Osteocyte (in vitro differentiated cells): ENCODE measurements around the gene PICK1. TPM values are rescaled to one million over a fixed set of nuclear protein-coding genes. Genes with fewer than 3 reads are reported as not detected.

ENCODE experiments used
- DNase-seq: peaks from one replicate; pipeline ENCODE4 v3.0.0; 2021; ENCODE audit warnings: mixed read lengths; ENCODE audit not compliant: unreplicated experiment; ENCODE audit errors: extremely low spot score
- H3K27ac Mint-ChIP-seq: one replicate; pipeline ENCODE4 v1.8.0; 2021; ENCODE audit warnings: mild to moderate bottlenecking, mixed read lengths; ENCODE audit not compliant: unreplicated experiment
- H3K27me3 Mint-ChIP-seq: one replicate; pipeline ENCODE4 v1.8.0; 2021; ENCODE audit warnings: mixed read lengths; ENCODE audit not compliant: unreplicated experiment
- H3K36me3 Mint-ChIP-seq: one replicate; pipeline ENCODE4 v1.8.0; 2021; ENCODE audit warnings: mixed read lengths; ENCODE audit not compliant: unreplicated experiment
- H3K4me1 Mint-ChIP-seq: one replicate; pipeline ENCODE4 v1.8.0; 2021; ENCODE audit warnings: mixed read lengths; ENCODE audit not compliant: unreplicated experiment
- H3K4me3 Mint-ChIP-seq: one replicate; pipeline ENCODE4 v1.8.0; 2021; ENCODE audit warnings: mild to moderate bottlenecking, moderate library complexity, mixed read lengths; ENCODE audit not compliant: unreplicated experiment
- H3K9me3 Mint-ChIP-seq: one replicate; pipeline ENCODE4 v1.8.0; 2021; ENCODE audit warnings: mixed read lengths; ENCODE audit not compliant: unreplicated experiment
- total RNA-seq: library from RNA; stranded (reverse); gene quantifications from 2 replicates; pipeline ENCODE4 v1.2.1, GENCODE V29; 2021
- TF ChIP-seq, protein P1 (sequence below): fragments of 200-600 bp; sonication (generic); IDR thresholded peaks from 2 replicates; pipeline ENCODE4 v1.5.0; 2021; ENCODE audit warnings: antibody characterized with exemption, mild to moderate bottlenecking, moderate library complexity

PICK1 gene
- total RNA-seq, 1 donor from 2014 or later = 27.9 TPM

DNA sequence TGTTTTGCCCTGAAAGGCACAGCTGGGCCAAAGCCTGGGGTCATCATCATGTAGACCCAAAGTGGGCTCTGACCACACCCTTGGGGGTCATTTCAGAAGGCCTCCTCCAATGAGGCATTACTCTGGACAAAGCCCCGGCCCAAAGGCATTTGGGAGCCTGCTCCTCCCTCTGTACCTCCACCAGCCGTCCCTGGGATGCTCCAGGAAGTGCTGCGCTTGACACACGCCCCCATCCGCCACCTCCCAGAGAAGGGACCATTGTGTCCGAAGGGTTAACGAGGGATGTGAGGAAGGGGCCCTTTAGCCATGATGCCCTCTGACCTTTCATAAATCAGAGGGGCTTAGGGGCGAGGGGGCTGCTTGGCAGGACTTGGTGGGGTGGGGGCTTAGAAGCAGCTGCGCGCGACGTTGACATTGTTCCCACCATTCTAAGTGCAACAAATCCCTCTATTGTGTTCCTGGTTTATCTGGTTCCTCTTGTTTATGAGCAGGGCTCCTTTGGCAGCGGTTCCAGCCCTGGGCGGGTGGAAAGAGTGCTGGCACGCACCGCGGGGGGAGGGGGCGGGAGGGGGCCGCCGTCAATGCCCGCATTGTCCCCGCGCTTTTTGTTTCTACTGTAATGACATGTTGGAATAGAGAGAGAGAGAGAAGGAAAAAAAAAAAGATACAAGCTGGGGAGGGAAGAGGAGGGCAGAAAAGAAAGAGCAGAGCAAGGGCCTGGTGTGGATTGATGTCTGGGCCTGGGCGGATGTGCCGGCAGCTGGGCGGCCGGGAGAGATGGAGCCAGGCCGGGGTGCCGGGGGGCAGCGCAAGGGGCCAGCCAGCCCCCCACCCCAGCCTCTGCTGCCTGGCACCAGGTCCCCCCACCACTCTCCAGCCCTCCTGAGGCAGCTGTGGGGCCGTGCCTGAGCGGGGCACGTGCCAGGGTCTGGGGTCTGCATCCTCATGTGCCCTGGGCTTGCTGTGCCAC, 40.7 kb upstream of the PICK1 start:
- H3K27ac Mint-ChIP-seq = no peak overlapping the region

DNA sequence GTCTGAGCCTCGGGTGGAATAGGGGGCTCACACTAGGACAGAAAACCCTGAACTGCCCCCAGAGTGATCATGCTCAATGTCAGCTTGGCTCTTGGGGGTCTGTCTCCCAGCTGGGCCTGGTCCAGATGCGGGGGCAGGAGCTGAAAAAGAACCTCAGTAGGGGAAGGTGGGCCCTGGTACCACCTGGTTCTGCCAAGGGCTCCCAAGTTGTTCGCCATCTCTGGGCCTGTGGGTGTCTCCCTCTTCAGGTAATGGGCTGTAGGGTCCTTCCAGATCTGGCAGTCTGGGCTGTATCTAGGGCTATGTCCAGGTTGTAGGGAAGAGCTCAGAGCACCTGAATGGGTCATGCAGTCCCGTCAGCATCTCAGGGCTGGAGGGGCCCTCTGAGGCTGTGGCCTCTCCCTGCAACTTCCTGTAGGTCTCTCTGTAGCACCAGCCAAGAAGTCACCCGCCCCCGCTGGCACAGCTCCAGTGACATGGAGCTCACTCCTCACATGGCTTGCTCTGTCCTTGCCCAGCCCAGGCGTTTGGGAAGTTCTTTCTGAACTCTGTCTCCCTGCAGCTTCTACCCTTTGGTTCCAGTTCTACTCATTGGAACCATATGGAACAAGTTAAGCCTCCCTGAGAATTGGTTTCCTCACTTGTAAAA, 39.8 kb upstream of the PICK1 start:
- no peak overlapping the region for H3K4me3 Mint-ChIP-seq
- TF ChIP-seq, protein P1, sequence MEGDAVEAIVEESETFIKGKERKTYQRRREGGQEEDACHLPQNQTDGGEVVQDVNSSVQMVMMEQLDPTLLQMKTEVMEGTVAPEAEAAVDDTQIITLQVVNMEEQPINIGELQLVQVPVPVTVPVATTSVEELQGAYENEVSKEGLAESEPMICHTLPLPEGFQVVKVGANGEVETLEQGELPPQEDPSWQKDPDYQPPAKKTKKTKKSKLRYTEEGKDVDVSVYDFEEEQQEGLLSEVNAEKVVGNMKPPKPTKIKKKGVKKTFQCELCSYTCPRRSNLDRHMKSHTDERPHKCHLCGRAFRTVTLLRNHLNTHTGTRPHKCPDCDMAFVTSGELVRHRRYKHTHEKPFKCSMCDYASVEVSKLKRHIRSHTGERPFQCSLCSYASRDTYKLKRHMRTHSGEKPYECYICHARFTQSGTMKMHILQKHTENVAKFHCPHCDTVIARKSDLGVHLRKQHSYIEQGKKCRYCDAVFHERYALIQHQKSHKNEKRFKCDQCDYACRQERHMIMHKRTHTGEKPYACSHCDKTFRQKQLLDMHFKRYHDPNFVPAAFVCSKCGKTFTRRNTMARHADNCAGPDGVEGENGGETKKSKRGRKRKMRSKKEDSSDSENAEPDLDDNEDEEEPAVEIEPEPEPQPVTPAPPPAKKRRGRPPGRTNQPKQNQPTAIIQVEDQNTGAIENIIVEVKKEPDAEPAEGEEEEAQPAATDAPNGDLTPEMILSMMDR = no peak
- no peak overlapping the region for H3K27ac Mint-ChIP-seq
- no peak for DNase-seq
- no peaks in the 10 kb centered on the region for H3K27me3 Mint-ChIP-seq
- peaks cover 3% of the 10 kb centered on the region for H3K4me1 Mint-ChIP-seq
- no peaks in the 10 kb centered on the region for H3K36me3 Mint-ChIP-seq
- H3K9me3 Mint-ChIP-seq = no peaks in the 10 kb centered on the region

More for the DNA sequence above, 40.7 kb upstream of the PICK1 start:
- no peaks in the 10 kb centered on the region for H3K27me3 Mint-ChIP-seq
- no peaks in the 10 kb centered on the region for H3K36me3 Mint-ChIP-seq
- H3K4me3 Mint-ChIP-seq = no peak overlapping the region
- TF ChIP-seq, protein P1 = no peak
- no peaks in the 10 kb centered on the region for H3K9me3 Mint-ChIP-seq
- peaks cover 3% of the 10 kb centered on the region for H3K4me1 Mint-ChIP-seq
- no peak for DNase-seq

- Mint-ChIP-seq H3K4me1 (peaks cover 3% of the 10 kb centered on the region), H3K4me3 (no peak overlapping the region), H3K27ac (no peak overlapping the region), H3K9me3 (no peaks in the 10 kb centered on the region), H3K27me3 (no peaks in the 10 kb centered on the region), H3K36me3 (no peaks in the 10 kb centered on the region)
- no peak for DNase-seq
- TF ChIP-seq, protein P1 = no peak
Measured at GRCh38 chr22:38017939-38018885, 39.0 kb upstream of the PICK1 start.

DNA sequence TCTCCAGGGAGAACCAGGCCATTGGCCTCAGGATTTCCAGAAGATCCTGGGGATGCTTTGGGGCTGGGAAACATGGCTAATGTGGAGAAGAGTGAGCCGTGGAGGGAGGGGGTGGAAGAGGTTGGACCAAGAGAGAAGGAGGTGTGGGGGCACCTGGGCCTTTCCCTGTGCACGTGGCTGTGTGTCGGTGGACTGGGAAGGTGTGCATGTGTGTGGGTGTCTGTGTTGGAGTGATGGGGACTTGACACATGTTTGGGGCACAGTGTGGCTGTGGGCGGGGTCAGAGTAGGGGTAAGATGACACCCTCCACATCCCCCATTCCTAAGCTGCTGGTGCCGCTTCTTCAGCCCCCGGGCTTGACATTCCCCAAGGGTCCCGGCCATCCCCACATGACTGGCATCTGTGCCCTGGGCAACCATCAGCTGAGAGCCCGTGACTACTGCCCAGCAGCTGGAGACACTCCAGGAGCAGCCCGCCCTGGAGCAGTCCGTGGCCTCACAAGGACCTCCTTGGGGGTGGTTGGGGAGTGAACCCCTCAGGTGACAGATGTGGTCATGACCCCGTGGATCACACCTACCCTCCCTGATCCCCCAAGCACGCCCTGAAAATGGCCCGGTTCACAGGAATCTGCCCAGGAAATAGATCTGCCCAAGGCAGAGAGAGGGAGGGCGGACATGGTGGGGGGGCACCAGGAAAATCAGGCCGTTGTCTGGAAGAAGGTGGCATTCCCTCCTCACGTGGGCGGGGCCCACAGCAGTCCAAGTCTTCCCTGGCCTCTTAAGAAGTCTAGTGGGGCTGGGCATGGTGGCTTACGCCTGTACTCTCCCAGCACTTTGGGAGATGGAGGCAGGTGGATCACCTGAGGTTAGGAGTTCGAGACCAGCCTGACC, 38.0 kb upstream of the PICK1 start:
- Mint-ChIP-seq H3K4me3 (no peak overlapping the region), H3K27me3 (no peaks in the 10 kb centered on the region), H3K36me3 (no peaks in the 10 kb centered on the region)

More for the DNA sequence above, 38.0 kb upstream of the PICK1 start:
- TF ChIP-seq, protein P1 = no peak
- Mint-ChIP-seq H3K4me1 (peaks cover 3% of the 10 kb centered on the region), H3K9me3 (no peaks in the 10 kb centered on the region), H3K27ac (no peak overlapping the region)
- DNase-seq = no peak
